Right hindlimb (tissue), 1 donor: ENCODE results near the gene PRMT5.
A peak's percentile ranks its signal among the peaks of the same experiment; 100 is the strongest.

Source experiments
- DNase-seq: peaks from one replicate; pipeline ENCODE4 v3.0.0-alpha.2; 2018

Gene PRMT5

DNA sequence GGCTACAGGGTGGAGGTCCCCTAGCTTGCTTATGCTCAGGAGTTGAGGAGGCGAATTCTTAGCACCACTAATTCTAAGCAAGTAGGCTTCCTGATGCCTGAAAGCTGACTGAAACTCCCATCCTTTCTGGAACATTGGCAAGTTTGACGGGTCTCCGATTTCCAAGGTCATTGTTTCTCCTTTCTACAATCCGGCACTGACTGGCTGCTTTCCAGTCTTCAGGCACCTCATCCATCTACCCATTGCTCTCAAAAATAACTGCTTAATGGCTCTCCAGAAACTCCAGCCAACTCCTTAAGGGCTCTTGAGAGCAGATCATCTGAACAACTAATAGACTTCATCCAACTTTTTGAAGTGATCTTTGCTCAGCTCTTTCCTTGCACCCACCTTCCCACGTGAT is 32.8 kb downstream of the PRMT5 start:
- no peak for DNase-seq

DNA sequence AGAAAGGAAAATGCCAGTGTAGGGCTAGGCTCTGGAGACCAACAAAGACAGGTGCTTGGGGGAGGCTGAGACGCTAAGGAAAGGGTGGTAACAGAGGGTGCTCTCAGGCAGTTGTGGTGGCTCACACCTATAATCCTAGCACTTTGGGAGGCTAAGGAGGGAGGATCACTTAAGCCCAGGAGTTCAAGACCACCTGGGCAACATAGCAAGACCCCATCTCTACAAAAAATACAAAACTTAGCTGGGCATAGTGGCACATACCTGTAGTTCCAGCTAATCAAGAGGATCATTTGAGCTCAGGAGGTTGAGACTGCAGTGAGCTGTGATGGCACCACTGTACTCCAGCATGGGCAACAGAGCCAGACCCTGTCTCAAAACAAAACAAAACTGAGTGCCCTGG is 33.8 kb downstream of the PRMT5 start:
- DNase-seq: no peak

DNA sequence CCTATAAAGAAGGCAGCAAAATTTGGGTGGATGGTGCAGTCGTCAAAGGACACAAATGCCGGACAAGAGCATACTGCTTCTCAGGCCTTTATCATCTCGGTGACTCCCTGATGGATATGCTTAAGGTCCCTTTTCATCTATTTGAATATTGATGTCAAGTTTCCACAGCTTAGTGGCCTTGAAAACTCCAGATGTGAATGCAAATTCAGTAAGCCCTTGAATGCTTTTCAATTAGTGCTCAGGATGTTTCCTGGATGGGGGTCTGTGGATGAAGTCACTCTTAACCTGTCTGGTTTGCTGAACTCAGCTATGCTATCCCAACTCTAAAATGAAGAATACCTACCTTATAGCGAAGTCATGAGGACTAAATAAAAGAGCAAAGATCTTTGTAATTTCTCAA is 35.5 kb downstream of the PRMT5 start:
- no peak for DNase-seq

DNA sequence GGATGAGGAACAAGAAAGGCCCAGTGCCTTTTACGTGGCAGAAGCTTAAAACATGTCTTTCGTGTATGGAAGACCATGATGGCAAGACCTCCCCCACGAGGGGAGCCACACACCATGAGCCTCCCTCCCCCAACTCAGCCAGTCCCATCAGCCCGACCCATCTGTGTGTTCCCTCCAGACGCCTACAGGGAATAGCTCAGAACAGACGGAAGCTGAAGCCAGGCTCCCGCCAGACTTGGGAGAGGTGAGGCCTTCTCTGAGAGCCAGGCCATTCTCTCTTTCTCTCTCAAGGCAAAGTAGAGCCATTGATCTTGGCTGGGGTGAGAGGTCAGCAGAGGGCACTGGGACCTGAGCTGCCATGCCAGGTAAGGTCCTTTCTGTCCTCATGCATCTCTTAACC is 36.7 kb downstream of the PRMT5 start:
- DNase-seq: no peak

DNA sequence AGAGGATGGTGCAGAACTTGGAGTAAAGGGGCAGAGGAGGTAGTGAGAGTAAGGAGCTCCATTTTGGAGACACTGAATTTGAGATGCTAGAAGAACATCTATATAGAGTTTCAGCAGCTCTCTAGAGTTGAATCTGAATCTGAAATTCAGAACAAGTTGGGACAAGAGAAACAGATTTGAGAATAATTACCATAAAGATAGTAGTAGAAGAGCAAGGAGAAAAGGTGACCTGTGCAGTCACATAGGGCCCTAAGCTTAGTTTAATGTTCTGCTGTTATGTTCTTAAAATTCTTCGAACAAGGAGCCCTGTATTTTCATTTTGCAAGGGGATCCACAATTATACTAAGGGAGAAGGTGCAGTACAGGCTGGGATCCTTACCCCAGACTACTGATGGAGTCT is 38.8 kb downstream of the PRMT5 start:
- DNase-seq: no peak

DNA sequence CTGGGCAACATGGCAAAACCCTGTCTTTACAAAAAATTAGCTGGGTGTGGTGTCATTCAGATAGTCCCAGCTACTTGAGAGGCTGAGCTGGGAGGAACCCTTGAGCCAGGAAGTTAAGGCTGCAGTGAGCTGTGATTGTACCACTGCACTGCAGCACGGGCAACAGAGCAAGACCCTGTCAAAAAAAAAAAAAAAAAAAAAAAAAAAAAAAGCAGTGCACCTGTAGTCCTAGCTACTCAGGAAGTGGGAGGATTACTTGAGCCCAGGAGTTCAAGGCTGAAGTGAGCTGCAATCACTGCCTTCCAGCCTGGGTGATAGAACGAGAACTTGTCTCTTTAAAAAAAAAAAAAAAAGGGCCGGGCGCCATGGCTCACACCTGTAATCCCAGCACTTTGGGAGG is 40.5 kb downstream of the PRMT5 start:
- no peak for DNase-seq

DNA sequence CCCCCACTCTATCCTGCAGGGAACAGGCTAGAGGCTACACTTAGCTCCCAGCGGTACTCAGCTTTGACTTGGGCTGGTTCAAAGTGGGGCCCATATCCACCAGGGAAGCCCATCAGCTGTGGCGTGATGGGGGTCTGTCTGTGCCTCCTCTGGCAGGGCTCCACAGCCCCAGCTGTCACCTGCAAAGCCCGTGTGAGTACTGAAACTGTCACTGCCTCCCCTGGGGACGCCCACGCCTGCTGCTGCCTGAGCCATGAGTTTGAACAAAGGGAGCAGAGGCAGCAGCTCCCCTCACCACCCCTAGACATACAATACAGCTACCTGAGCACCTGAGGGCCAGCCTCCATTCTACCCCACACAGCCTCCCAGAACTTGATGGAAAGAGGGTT is 41.2 kb downstream of the PRMT5 start:
- DNase-seq: no peak

DNA sequence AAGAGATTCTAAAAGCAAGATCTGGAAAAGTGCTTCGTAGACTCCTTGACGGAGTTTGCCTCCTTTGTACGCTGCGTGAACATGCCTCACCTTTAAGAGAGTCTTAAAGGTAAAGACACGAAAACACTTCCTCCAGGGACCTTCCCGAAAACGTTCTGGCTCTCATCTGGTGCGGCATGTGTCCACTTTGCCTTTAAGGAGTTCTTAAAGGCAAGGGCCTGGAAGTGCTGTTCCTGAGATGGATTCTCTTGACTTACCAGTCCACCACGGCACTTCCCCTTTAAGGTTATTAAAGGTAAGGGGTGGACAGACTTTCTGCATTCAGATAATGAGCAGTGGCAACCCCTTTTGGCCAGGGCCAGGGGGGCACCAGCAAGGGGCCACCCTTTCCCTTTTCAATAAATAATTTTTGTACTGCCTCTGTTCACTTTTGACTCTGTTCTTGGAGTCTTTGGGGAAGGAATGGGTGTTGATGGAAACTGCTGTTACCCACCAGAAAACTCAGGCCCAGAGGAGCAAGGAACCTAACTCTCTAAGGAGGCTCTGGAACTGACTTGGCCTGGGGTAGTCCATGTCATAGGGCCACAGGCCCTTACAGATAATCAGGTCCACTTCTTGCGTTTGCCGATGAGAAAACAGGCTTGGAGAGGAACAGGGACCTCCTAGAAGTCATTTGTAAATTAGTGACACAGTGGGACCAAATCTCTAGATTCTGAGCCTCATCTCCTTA is 41.8 kb downstream of the PRMT5 start:
- DNase-seq: peak; percentile 68

DNA sequence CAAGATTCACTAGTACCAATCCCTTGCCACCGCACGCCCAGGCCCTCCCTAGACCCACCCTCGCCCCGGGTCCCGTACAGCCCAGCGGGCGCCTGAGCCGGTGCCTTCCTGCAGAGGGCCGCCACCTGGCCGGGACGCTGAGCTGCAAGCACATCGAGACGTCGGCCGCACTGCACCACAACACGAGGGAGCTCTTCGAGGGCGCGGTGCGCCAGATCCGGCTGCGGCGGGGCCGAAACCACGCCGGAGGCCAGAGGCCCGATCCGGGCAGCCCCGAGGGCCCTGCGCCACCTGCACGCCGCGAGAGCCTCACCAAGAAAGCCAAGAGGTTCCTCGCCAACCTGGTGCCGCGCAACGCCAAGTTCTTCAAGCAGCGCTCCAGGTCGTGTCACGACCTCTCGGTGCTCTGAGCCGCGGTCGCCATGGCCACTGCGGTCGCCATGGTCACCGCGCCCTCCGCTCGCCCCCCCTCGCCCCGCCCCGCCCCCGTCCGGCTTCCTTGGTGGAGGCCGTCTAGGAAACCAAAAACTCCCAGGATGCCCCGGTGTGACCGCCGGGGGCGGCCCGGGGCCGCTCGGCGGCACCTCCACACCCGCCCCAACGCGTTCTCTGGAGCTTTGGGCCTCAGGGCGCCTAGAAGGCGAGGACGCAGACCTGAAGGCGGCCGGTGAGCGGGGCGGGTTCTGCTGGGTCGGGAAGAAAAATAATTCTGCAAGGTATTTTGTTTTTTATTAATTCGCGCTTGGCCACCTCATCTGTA is 42.5 kb downstream of the PRMT5 start:
- peak; percentile 83 for DNase-seq

DNA sequence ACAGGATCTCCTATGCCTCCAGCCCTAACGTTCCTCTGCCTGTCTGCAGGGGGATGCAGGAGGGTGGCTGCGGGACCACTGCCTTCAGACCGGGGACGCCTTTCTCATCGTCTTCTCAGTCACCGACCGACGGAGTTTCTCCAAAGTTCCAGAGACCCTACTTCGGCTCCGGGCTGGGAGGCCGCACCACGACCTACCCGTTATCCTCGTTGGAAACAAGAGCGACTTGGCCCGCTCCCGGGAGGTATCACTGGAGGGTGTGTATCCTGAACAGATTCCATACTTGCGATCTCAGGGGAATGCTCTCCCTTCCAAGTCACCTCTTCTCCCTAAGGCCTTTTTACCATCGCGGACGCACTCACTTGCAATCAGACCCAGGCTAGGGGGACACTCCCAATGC is 43.2 kb downstream of the PRMT5 start:
- DNase-seq: no peak

DNA sequence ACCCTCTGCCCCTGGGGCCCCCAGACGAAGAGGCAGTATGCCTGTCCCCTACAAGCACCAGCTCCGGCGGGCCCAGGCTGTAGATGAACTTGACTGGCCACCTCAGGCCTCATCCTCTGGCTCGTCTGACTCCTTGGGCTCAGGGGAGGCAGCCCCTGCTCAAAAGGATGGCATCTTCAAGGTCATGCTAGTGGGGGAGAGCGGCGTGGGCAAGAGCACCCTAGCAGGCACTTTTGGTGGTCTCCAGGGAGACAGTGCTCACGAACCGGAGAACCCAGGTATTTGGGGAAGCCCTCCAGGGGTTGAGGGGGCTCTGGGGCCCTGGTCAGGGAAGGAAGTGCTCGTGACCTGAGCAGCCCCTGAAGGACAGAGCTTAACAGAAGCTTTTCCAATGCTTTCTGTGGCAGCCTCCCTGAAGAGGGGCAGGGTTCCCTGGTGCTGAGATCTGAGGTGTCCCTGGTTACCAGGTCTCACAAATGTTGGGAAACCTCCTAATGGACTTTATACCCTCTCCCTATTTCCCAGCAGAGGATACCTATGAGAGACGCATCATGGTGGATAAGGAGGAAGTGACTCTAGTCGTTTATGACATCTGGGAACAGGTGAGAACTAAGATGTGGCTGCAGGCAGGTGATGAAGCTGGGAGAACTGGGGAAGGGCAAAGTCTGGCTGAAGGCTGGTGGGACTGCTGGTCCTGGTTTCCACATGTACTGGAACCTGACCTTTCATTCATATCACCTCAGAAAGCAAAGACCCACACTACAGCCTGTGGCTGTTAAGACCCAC is 44.2 kb downstream of the PRMT5 start:
- DNase-seq: no peak

DNA sequence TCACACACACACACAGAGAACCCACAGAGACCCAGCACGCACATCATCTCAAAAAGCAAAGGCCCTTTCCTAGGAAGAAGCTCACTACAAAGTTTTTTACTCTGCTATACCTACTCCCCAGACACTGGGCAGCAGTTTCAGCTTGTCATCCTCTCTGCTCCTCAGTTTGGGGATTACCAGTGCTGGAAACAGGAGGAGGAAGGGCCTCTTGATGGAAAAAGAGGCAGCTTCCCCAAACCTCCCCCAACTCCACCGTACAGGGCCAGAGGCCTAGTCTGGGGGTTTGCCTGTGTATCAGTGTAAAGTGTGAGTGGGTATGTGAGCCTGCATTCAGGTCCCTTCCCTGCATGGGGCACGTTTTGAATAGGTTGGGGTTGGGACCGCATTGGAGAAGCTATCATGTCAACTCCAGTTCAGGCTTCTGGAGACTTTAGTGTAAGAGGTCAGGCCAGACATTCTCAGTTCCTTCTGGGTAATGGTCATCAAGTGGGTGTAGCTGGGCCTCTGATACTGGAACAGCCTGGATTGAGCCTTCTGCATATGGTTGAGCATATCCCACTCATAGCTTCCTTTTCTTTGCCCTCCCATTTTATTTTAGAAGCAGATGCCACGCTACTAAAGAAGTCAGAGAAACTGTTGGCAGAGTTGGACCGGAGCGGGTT is 45.0 kb downstream of the PRMT5 start:
- no peak for DNase-seq

DNA sequence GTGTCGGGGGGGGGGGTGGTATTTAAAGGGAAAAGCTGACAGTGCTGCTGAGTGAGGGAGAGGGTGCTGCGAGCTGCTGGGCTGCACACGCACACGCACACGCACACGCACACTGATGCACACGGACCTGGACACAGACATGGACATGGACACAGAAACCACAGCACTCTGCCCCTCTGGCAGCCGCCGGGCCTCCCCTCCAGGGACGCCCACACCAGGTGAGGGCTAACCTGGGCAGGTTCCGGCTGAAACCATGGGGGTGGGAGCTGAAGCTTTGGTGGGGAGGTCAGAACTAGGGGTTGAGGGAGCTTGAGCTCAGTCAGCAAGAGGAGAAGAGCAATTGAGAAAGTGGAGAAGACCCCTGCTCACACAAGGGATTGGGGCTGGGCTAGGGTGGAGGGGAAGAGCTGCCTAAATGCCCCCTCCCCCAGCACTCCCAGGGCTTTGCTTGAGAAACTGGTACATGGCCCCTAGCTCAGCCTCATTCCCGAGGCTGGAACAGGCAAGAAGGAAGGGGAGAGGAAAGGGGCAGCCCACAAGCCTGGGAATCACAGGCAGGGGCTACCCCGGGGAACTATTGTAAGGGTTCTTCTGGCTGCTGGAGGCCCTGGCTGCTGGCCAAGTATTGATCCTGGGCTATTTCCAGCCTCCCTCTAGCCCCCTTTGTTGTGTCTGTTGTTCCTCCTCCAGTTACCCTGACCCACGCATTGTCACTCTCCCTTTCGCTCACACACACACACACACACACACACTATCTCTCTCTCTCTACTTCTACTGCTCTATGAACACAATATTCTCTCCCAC is 45.8 kb downstream of the PRMT5 start, which contains the start of gene REM2:
Gene REM2 (plus strand): TSS at position 50 of the 804 bp plus-strand sequence. CDS start 66 bp downstream, at position 116.
- DNase-seq: no peak

DNA sequence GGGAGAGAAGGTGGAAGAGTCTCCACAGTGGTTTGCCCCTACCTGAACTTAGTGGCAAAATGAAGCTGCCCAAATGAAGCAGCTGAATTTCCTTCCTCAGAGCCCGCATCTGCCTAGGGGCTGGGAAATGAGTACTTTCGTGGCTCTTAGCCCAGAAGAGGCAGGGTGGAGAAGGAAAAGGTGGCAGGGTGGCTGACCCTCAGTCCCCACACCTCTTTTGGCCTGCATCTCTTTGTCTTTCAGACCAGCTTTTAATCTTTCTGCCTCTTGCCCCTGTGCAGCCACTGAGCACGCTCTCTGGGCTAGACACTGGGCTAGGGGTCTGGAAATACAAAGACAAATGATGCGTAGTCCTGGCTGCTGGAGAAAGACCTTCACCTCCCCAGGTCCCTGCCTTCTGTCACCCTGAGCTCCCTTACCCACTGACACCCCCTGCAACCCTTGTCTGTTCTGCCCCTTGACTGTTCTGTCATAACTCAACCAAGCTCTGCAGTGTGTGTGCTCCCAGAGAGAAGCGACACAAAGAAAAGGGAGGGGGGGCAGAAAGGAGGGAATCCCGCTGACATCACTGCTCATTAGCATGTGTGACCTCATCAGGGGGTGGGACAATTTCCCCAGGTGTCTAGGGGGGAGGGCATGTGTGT is 46.5 kb downstream of the PRMT5 start:
- DNase-seq: peak; percentile 49

DNA sequence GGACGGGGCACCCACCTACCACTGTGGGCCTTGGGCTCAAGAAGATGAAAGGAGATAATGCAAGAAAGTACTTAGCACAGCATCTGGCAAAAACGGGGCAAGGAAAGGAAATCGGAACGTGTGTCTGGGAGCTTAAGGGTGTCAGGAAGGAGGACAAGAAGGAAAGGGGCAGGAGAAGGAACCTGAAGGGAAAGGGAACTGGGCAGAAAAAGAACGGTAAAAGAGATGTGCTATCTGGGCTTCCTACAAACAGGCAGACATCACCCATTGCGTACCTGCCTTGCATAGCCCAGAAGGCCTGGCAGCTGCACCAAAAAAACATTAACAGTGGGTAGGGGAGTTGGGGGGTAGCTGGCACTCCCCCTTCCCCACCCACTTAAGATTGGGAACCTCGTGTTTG is 47.1 kb downstream of the PRMT5 start:
- no peak for DNase-seq

DNA sequence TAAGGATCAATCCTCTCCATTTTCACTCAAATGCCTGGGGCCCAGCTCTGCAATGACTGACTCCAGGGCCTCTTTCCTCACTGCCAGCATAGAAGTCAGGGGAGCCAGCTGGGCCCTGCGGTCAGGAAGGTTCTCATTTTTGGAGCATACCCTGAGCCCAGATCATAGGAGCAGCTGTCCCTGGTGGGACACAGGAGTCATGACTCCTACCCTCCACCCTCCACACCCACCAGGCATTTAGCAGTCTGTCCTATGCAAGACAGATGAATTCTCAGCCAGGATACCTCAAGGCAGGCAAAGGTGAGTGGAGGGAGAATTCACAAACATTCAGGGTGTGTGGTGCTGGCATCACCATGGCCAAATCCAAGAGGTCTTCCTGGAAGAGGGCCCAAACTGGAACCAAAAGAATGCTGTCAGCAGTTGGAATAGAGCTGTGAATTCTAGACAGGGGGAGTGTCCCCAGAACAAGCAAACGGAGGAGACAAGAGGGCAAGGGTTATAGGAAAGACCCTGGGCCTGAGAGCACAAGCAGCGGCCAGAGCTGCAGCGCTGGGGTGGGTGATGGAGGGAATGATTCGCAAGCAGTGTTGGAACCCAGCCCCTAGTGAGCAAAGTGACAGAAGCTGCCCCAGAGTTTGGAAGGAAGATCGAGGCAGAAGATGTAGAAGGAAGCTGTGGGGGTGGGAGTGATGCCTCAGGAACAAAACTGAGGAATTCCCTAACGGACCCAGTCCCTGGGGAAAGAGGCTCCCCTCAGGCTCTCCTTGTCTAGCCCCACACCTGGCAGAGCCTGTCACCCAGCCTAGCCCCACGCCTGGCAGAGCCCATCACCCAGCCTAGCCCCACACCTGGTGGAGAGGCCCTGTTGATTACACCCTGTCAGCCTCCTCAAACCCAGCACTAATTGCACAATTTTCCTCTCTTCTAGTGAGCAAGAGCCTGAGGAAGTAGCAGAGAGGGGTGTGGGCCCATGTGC is 50.6 kb downstream of the PRMT5 start:
- no peak for DNase-seq

DNA sequence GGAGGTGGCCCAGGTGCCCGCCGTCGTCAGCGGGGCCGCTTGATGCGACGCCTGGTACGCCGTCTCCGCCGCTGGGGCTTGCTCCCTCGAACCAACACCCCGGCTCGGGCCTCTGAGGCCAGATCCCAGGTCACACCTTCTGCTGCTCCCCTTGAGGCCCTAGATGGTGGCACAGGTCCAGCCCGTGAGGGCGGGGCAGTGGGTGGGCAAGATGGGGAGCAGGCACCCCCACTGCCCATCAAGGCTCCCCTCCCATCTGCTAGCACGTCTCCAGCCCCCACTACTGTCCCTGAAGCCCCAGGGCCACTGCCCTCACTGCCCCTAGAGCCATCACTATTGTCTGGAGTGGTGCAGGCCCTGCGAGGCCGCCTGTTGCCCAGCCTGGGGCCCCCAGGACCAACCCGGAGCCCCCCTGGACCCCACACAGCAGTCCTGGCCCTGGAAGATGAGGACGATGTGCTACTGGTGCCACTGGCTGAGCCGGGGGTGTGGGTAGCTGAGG is 52.1 kb downstream of the PRMT5 start:
- DNase-seq: no peak

DNA sequence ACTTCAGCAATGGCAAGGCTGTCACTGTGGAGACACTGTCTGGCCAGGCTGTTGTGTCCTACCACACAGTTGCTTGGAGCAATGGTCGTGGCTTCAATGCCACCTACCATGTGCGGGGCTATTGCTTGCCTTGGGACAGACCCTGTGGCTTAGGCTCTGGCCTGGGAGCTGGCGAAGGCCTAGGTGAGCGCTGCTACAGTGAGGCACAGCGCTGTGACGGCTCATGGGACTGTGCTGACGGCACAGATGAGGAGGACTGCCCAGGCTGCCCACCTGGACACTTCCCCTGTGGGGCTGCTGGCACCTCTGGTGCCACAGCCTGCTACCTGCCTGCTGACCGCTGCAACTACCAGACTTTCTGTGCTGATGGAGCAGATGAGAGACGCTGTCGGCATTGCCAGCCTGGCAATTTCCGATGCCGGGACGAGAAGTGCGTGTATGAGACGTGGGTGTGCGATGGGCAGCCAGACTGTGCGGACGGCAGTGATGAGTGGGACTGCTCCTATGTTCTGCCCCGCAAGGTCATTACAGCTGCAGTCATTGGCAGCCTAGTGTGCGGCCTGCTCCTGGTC is 53.3 kb downstream of the PRMT5 start:
- no peak for DNase-seq

DNA sequence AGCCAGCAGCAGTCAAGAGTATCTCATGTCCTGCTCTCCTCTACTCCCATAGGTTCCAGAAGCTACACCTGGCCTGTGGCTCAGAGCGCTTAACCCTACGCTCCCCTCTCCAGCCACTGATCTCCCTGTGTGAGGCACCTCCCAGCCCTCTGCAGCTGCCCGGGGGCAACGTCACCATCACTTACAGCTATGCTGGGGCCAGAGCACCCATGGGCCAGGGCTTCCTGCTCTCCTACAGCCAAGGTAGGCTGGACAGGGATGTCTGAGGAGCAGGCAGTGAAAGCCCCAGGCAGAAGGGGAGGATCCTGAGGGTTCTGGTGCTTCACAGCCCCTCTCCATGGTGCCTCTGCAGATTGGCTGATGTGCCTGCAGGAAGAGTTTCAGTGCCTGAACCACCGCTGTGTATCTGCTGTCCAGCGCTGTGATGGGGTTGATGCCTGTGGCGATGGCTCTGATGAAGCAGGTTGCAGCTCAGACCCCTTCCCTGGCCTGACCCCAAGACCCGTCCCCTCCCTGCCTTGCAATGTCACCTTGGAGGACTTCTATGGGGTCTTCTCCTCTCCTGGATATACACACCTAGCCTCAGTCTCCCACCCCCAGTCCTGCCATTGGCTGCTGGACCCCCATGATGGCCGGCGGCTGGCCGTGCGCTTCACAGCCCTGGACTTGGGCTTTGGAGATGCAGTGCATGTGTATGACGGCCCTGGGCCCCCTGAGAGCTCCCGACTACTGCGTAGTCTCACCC is 54.0 kb downstream of the PRMT5 start:
- DNase-seq: no peak
